SKM-1 (cell line): ENCODE data around the gene SERPINB1.
"Not testable (repeated sequence)": the region's sequence is repeated elsewhere in the genome, so short reads cannot be mapped to it uniquely, and the experiment has no call there.

Experiments
- DNase-seq: peaks from one replicate; lab custom pipeline; 2025; ENCODE audit not compliant: unreplicated experiment; lab: John Stamatoyannopoulos, UW

Gene SERPINB1

GRCh38 chr6:2866171-2866846 is 24.6 kb upstream of the SERPINB1 start:
- no peak for DNase-seq

- no peak for DNase-seq
Measured at GRCh38 chr6:2865694-2866151, 24.1 kb upstream of the SERPINB1 start.

DNA sequence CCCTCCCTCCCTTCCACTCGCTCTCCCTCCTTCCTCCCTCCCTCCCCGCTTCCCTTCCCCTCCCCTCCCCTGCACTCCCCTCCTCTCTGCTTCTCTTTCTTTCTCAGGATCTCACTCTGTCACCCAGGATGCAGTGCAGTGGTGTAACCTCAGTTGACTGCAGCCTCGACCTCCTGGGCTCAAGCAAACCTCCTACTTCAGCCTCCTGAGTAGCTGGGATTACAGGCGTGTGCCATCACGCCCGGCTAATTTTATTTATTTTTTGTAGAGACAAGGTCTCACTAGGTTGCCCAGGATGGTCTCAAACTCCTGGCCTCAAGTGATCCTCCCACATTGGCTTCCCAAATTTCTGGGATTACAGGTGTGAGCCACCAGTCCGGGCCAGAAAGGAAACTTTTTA is 23.6 kb upstream of the SERPINB1 start:
- DNase-seq: no peak

- no peak for DNase-seq
Measured at GRCh38 chr6:2863901-2864300, 22.2 kb upstream of the SERPINB1 start.

- DNase-seq: no peak
Measured at GRCh38 chr6:2862712-2863181, 21.1 kb upstream of the SERPINB1 start.

GRCh38 chr6:2861822-2862164 is 20.1 kb upstream of the SERPINB1 start:
- DNase-seq: no peak

GRCh38 chr6:2861060-2861821 is 19.6 kb upstream of the SERPINB1 start:
- no peak for DNase-seq

DNA sequence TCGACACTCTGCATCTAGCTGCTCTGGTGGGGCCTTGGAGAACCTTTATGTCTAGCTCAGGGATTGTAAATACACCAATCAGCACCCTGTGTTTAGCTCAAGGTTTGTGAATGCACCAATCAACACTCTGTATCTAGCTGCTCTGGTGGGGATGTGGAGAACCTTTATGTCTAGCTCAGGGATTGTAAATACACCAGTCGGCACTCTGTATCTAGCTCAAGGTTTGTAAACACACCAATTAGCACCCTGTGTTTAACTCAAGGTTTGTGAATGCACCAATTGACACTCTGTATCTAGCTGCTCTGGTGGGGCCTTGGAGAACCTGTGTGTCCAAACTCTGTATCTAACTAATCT is 19.0 kb upstream of the SERPINB1 start:
- not testable (repeated sequence) for DNase-seq

- DNase-seq: not testable (repeated sequence)
Measured at GRCh38 chr6:2859798-2860705, 18.4 kb upstream of the SERPINB1 start.

DNA sequence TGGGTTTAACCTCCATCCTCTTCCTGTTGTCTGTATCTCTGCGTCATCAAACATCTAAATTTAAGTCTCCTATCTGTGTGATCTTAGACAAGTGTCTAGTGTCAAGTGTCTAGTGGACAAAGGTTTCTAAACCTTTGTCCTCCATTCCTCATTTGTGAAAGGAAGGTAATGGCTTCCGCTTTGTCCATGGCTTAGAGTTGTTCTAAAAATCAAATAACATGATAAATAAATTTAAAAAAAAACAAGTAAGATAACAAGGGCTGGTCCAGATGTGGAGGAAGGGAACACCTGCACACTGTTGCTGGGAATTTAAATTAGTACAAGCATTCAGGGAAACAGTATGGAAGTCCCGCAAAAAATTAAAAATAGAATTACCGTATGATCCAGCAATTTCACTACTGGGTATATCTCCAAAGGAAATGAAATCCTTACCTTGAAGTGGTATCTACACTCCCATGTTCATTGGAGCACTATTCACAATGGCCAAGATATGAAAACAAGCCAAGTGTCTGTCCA is 17.6 kb upstream of the SERPINB1 start:
- DNase-seq: no peak

DNA sequence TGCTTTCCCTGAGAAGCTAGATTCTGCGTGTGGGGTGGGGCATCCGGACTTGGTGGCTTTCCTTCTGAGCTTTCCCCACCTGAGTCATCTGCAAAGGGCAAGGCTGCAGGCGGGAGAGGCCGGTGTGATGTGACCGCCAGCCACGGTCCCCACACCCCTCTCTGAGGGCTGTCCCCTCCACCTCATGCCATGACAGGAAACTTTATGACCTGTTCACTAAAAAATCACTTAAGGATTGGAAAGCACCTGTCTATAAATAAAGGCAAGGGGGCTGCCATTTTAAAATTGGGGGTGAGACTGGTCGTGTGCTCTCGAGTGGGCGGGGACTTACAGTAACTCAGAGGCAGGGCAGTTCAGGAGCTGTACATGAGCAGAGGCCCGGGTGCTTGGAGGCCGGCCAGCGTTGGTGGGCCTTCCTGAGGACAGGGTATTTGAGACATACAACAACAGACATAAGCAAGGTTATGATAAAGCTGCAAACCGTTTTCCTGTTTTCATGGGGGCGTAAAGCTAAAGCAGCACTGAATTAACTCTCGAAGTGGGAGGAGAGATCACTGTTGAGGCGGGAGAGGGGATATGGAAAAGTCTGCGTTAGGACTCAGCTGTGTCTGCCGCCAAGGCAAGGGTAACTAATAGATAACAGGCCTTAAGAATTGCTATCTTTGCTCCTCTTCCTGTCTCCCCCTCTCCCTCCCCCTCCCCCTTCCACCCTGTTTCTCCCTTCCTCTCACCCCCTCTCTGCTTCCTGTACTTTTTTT is 16.1 kb upstream of the SERPINB1 start:
- no peak for DNase-seq

GRCh38 chr6:2857185-2857579 is 15.5 kb upstream of the SERPINB1 start:
- no peak for DNase-seq

GRCh38 chr6:2855061-2855519 is 13.4 kb upstream of the SERPINB1 start:
- no peak for DNase-seq

DNA sequence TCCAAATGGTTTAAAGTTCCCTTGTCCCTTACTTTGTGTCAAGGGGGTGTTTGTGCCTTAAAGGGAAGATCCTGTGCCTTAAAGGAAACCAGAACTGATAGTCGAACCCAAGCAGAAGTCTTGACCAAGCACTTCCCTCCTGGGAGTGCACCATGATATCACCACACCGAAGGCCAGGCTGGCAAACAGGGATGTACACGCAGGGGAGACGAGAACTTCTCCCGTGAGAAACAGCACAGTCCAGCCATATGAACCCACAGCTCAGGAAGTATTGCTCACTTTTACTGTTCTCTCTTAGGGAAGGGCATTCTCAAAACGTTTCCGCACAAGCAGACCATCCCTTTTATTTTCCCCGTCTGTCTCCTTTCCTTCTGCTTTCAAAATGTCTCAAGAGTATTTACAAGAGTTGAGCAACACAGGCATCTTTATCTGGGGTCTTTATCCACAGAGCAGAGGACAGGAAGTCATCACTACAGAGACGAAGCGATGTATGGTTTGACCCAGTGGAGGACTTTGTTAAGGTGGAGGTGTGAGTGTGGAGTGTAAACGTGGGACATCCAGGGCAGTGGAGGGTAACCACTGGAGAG is 12.8 kb upstream of the SERPINB1 start:
- DNase-seq: peak; percentile 85

DNA sequence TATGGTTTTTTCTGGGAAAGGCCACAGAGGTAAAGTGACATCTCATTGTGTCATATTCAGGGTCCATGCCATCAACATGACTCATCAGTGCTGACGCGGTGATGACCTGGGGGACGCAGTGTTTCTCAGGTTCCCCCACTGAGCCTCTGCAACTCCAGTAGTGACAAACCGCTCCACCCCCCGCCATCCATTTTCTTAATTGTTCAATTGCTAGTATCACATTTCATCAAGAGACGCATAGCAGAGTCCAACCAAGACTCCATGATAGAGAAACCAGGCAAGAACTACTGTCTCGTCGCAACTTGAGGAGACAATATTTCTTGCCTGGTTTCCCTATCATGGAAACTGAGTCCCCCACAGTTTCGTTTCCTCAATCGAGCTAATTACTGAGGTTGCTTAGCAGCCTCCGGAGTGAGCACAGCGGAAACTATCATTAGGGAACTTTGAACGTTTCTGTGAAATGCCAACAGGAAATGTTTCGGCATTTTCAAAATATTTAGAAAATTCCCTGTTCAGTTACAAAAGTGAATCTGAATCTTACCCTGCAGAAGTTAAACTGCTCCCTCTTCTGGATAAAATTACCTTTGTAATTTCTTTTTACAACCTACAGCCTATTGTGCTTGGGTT is 12.2 kb upstream of the SERPINB1 start:
- DNase-seq: peak; percentile 73

GRCh38 chr6:2853378-2853768 is 11.7 kb upstream of the SERPINB1 start:
- not testable (repeated sequence) for DNase-seq

GRCh38 chr6:2852921-2853322 is 11.3 kb upstream of the SERPINB1 start:
- no peak for DNase-seq

- no peak for DNase-seq
Measured at GRCh38 chr6:2852514-2852855, 10.8 kb upstream of the SERPINB1 start.

GRCh38 chr6:2851727-2852513 is 10.3 kb upstream of the SERPINB1 start:
- no peak for DNase-seq
